Measurements from ENCODE around the gene XKR3. TPM values are rescaled to one million over a fixed set of nuclear protein-coding genes. Genes with fewer than 3 reads are reported as not detected.

XKR3 gene
- total and polyA plus RNA-seq, 2 of the 8 experiments (the other 6 are each of a cell fraction or from before 2014, with no cell fraction given) = 0.17 TPM; not detected in 1

GRCh38 chr22:16828876-16829275 lies 3.7 kb upstream of the XKR3 start:
- Histone ChIP-seq H2BK15ac (ENCODE audit: low read length) (no peak overlapping the region), H3K79me1 (ENCODE audit: low read depth, low read length) (no peaks in the 10 kb centered on the region), H3K23ac (ENCODE audit: insufficient read length) (no peak overlapping the region), H3K4me1 (replicated peaks in 1 of 4; ENCODE audit: control insufficient read depth in 3 of 4, insufficient read depth in 4 of 4, low read length in 3 of 4) (peaks cover 0 to 6% (median 4%) of the 10 kb centered on the region in 4 experiments; a peak in 6 of 7 replicates), H3K36me3 (ENCODE audit: control insufficient read depth in 2 of 4, insufficient read depth in 4 of 4, low read length in 3 of 4) (no peaks in the 10 kb centered on the region), H3K79me2 (ENCODE audit: control insufficient read depth in 1 of 2, insufficient read depth in 2 of 2, low read length in 2 of 2) (no peaks in the 10 kb centered on the region), H3K23me2 (ENCODE audit: low read depth, low read length) (no peaks in the 10 kb centered on the region), H3K18ac (ENCODE audit: extremely low read depth, low read length) (no peak overlapping the region), H2BK12ac (ENCODE audit: low read depth, low read length) (no peak overlapping the region), H3K4ac (replicated peaks; ENCODE audit: insufficient read length, low read depth, low read length) (no peak overlapping the region), H3K27me3 (replicated peaks in 1 of 4; ENCODE audit: control insufficient read depth in 3 of 4, extremely low read depth in 1 of 4, insufficient read depth in 3 of 4, low read length in 3 of 4) (no peaks in the 10 kb centered on the region), H3K9ac (replicated peaks in 1 of 4; ENCODE audit: extremely low read depth in 1 of 4, low read depth in 3 of 4, low read length in 3 of 4) (no peak overlapping the region), H3K27ac (ENCODE audit: low read depth, low read length) (no peak overlapping the region), H4K8ac (ENCODE audit: extremely low read depth, insufficient read depth, low read length) (no peak overlapping the region), H2BK5ac (ENCODE audit: low read depth, low read length) (no peak overlapping the region), H4K20me1 (replicated peaks in 1 of 2; ENCODE audit: control insufficient read depth in 1 of 2, insufficient read depth in 2 of 2, low read length in 2 of 2) (no peaks in the 10 kb centered on the region), H2BK20ac (ENCODE audit: low read length) (no peak overlapping the region), H3K56ac (replicated peaks; ENCODE audit: insufficient read length, low read depth, low read length) (no peak overlapping the region), H3K4me2 (ENCODE audit: insufficient read depth in 1 of 2, low read depth in 2 of 2, low read length in 2 of 2) (no peak overlapping the region), H4K91ac (replicated peaks; ENCODE audit: insufficient read length, low read length) (no peak overlapping the region), H3K9me3 (ENCODE audit: insufficient read depth in 2 of 2, low read depth in 1 of 2, low read length in 1 of 2) (no peaks in the 10 kb centered on the region), H4K5ac (ENCODE audit: insufficient read length, low read depth, low read length) (no peak overlapping the region), H3K4me3 (ENCODE audit: extremely low read depth in 1 of 4, insufficient read depth in 2 of 4, low read depth in 3 of 4, low read length in 4 of 4) (no peak overlapping the region), H2AK5ac (ENCODE audit: low read depth, low read length) (no peak overlapping the region), H3K14ac (ENCODE audit: insufficient read length) (no peak overlapping the region), H2AFZ (ENCODE audit: low read length) (no peak overlapping the region), H2BK120ac (replicated peaks; ENCODE audit: low read depth, low read length) (no peak overlapping the region)
- FAIRE-seq (peak; percentile 36), DNase-seq (ENCODE audit: low read depth in 1 of 2, low spot score in 2 of 2) (no peak)
- TF ChIP-seq USF2 (IDR thresholded peaks at IDR 0.05; ENCODE audit: low read length) (no peak), EP300 (IDR thresholded peaks at IDR 0.05; ENCODE audit: borderline replicate concordance in 1 of 2, low read depth in 2 of 2, low read length in 2 of 2) (no peak), CTBP2 (IDR thresholded peaks at IDR 0.05; ENCODE audit: borderline replicate concordance, insufficient read depth, insufficient read length, low read length) (no peak), SP4 (IDR thresholded peaks at IDR 0.05; ENCODE audit: low read length) (no peak), KDM4A (IDR thresholded peaks at IDR 0.05; ENCODE audit: low read depth, low read length, severe bottlenecking) (no peak), GTF2F1 (IDR thresholded peaks at IDR 0.05; ENCODE audit: borderline replicate concordance, low read depth, low read length) (no peak), RBBP5 (IDR thresholded peaks at IDR 0.05; ENCODE audit: borderline replicate concordance, low read depth, low read length) (no peak), SUZ12 (IDR thresholded peaks at IDR 0.05; ENCODE audit: low read length) (no peak), CTCF (IDR thresholded peaks at IDR 0.05; ENCODE audit: control extremely low read depth in 1 of 3, insufficient read depth in 1 of 3, low read depth in 1 of 3, low read length in 3 of 3) (no peak), CEBPB (IDR thresholded peaks at IDR 0.05; ENCODE audit: low read depth, low read length) (no peak)
- 86% methylated on average over 4 of the region's 4 CpGs; no CpG with 5 or more reads in 1 of the 2 experiments for WGBS, 2 experiments (ENCODE audit: extremely low coverage in 1 of 2, insufficient coverage in 1 of 2, insufficient read length in 1 of 2, insufficient replicate concordance in 2 of 2, low coverage in 1 of 2, low lambda C conversion rate in 2 of 2, missing lambda C conversion rate in 1 of 2)
- ChIA-PET CTCF (ENCODE audit: partially characterized antibody) (no interaction called here), POLR2A (ENCODE audit: partially characterized antibody) (no interaction called here)
